Activated T-helper 1 cell treated with Interleukin-2 at 50 U/mL for 16 hours (primary cell): ENCODE data around the gene MRPL3.
"Not testable (repeated sequence)": the region's sequence is repeated elsewhere in the genome, so short reads cannot be mapped to it uniquely, and the experiment has no call there.

Experiments
- DNase-seq: peaks from one replicate; pipeline ENCODE4 v3.0.0-alpha.2; 2020; ENCODE audit warnings: low read depth

The MRPL3 gene

GRCh38 chr3:131494706-131495105 is 8.1 kb downstream of the MRPL3 start:
- no peak for DNase-seq

GRCh38 chr3:131491775-131492174 is 11.0 kb downstream of the MRPL3 start:
- DNase-seq, result no peak

DNA sequence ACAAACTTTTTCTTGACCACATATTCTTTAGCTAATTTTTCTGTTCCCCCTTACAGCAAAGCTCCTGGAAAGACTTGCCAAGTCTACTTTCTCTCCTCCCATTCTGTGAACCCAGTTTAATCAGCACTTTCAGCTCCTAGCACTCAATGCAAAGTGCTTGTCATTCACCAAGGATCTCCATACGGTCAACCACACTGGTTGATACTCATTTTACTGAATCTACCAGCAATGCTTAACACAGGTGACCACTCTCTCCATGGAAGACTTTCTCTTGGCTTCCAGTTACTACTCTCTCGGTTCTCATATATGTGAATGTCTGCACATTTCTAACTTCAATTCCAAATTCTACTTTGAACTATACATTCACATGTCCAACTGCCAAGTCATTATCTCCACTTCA is 11.7 kb downstream of the MRPL3 start:
- DNase-seq, result no peak

DNA sequence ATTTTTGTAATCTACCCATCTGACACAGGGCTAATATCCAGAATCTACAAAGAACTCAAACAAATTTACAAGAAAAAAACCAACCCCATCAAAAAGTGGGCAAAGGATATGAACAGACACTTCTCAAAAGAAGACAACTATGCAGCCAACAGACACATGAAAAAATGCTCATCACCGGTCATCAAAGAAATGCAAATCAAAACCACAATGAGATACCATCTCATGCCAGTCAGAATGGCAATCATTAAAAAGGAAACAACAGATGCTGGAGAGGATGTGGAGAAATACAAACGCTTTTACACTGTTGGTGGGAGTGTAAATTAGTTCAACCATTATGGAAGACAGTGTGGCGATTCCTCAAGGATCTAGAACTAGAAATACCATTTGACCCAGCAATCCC is 16.2 kb downstream of the MRPL3 start:
- not testable (repeated sequence) for DNase-seq

GRCh38 chr3:131485119-131485518 is 17.7 kb downstream of the MRPL3 start:
- no peak for DNase-seq

GRCh38 chr3:131484496-131485111 is 18.2 kb downstream of the MRPL3 start:
- DNase-seq, result no peak

DNA sequence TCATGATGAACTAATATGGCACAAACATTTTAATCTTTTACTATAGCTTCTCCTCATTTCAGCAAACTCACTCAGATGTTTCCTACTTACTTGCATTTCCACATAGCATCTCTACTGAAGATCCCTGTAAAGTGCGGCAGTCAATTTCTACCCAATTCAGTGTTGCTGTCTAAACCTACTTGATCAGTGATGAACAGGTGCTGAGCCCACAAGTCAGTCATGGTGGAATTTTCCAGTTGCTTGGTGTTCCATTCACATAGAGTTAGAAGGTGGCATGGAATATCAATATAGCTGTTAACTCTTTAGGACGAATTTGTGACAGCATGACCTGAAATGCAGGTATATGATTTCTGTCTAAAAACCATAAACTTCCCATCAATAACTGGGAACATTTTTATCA is 22.7 kb downstream of the MRPL3 start:
- no peak for DNase-seq

- DNase-seq, result no peak
Measured at GRCh38 chr3:131477813-131478212, 25.0 kb downstream of the MRPL3 start.

GRCh38 chr3:131474115-131474514 is 28.7 kb downstream of the MRPL3 start:
- no peak for DNase-seq

DNA sequence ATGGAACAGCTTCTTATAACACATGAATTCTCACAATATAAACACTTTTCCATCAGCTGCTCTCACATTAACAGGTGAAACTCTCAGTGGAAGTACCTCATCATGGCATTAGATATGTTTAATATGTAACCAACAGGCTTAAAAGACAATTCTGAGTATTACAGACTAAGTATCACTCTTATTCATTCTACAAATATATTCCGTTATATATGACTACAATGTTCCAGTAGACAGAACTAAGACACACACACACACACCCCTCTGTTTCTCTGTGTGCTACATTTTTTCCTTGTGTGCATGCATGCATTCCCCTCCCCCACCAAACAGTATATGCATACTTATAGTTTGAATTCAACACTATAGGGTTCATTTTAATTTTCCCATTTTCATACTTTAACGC is 32.4 kb downstream of the MRPL3 start:
- DNase-seq, result no peak

- DNase-seq, result no peak
Measured at GRCh38 chr3:131458653-131459052, 44.1 kb downstream of the MRPL3 start.

DNA sequence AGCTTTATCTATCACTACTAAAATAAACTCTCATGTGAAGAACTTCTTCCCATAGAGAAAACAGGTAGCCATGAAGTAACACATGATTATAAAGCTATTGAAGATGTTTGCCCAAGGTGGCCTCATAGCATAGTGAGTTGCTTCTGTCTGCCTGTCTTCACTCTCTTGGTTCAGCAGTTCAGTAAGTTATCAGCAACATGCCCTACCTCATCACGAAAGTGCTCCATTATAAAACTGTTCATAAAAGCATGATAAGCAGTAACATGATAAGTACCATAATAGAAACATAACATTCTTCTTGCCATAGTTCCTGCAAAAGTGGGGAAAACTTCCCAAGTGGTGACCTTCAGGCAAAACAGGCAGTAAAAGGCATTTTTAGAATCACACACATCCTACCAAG is 45.6 kb downstream of the MRPL3 start:
- DNase-seq, result no peak

- DNase-seq, result no peak
Measured at GRCh38 chr3:131454501-131454900, 48.3 kb downstream of the MRPL3 start.

DNA sequence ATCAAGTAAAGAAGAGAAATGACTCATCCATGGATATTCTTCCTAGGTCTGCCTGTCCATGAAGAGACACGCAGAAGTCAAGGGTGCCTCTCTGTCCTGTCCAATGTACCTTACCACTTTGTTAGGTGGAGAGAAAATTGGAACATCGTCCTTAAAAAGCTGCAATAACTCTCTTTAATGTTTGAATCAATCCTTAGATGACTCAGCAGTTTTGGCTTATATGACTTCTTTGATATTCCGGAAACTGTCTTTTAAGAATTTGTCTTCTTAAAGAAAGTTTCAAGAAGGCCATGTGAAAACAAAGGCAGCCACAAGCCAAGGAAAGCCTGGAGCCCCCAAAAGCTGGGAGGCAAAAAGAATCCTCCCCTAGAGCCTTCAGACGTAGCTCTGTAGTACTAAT is 49.2 kb downstream of the MRPL3 start:
- DNase-seq, result no peak

- DNase-seq, result no peak
Measured at GRCh38 chr3:131447349-131447748, 55.4 kb downstream of the MRPL3 start.

GRCh38 chr3:131444180-131444579 is 58.6 kb downstream of the MRPL3 start:
- DNase-seq, result no peak

DNA sequence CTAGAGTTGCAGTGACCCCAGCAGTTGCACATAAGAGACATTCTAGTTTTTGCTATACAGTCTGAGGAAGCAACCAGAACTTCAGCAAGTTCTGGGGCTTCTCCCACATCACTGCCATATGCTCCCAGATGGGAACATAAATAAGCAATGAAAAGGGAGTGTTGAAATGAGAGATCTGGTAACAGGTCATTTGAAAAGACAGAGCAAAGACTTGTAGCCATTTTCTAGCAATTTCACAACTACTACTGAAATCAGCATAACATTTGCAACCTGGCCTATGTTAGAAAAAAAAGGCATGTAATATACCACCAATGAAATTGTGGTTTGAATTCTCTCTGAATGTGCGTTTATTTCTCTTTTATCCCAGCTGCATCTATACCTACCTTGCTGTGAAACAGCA is 63.7 kb downstream of the MRPL3 start:
- no peak for DNase-seq

- no peak for DNase-seq
Measured at GRCh38 chr3:131435000-131435399, 67.8 kb downstream of the MRPL3 start.

GRCh38 chr3:131432441-131432840 is 70.3 kb downstream of the MRPL3 start:
- DNase-seq, result no peak

- no peak for DNase-seq
Measured at GRCh38 chr3:131431754-131432153, 71.0 kb downstream of the MRPL3 start.

- no peak for DNase-seq
Measured at GRCh38 chr3:131427226-131427625, 75.5 kb downstream of the MRPL3 start.

DNA sequence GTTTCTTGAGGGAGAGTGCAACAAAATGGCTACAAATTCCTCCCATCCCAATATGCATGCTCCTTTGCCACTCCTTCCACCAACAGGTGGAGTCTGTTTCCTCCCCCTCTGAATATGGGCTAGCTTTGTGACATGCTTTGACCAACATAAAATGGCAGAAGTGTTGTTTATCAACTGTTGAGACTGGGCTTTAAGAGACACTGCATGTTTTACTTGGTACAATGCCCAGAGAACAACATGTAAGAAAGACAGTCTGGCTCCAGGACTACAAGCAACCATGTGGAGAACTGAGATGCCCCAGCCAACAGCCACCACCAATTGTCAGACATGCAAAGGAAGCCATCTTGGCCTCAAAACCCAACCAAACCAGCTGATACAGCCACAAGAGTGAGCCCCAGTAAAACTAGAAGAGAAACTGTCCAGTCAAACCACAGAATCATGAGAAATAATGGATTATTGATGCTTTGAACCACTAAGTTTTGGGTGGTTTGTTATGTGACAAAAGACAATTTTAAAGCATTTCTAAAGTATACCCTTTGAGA is 80.7 kb downstream of the MRPL3 start:
- DNase-seq, result no peak

GRCh38 chr3:131421301-131421700 is 81.5 kb downstream of the MRPL3 start:
- no peak for DNase-seq

GRCh38 chr3:131417751-131418150 is 85.0 kb downstream of the MRPL3 start:
- DNase-seq, result no peak
